Uterus (tissue), 2 donors: ENCODE results near the gene ZSCAN25.
"Not testable (repeated sequence)": the region's sequence is repeated elsewhere in the genome, so short reads cannot be mapped to it uniquely, and the experiment has no call there.

Experiments
- POLR2A ChIP-seq, 2 donors: fragments of 450-650 bp; IDR thresholded peaks; one replicate each; pipeline ENCODE4 v1.6.1; 2016; ENCODE audit warnings: antibody characterized with exemption in 2 of 2, mild to moderate bottlenecking in 1 of 2, moderate library complexity in 1 of 2
- TF ChIP-seq, protein P1 (sequence below), 4 experiments: fragments of 200-600 bp in 2 of 4; fragments of 450-650 bp in 2 of 4; sonication (generic) in 2 of 4; IDR thresholded peaks; one replicate each; pipeline ENCODE4 v1.5.1; 2016 to 2019; ENCODE audit warnings: antibody characterized with exemption in 4 of 4, mild to moderate bottlenecking in 2 of 4, moderate library complexity in 1 of 4

- TF ChIP-seq, protein P1, sequence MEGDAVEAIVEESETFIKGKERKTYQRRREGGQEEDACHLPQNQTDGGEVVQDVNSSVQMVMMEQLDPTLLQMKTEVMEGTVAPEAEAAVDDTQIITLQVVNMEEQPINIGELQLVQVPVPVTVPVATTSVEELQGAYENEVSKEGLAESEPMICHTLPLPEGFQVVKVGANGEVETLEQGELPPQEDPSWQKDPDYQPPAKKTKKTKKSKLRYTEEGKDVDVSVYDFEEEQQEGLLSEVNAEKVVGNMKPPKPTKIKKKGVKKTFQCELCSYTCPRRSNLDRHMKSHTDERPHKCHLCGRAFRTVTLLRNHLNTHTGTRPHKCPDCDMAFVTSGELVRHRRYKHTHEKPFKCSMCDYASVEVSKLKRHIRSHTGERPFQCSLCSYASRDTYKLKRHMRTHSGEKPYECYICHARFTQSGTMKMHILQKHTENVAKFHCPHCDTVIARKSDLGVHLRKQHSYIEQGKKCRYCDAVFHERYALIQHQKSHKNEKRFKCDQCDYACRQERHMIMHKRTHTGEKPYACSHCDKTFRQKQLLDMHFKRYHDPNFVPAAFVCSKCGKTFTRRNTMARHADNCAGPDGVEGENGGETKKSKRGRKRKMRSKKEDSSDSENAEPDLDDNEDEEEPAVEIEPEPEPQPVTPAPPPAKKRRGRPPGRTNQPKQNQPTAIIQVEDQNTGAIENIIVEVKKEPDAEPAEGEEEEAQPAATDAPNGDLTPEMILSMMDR (IDR thresholded peaks at IDR 0.05): not testable (repeated sequence)
- not testable (repeated sequence) for TF ChIP-seq POLR2A (IDR thresholded peaks at IDR 0.05)
These were observed 48.0 kb upstream of the ZSCAN25 start for GRCh38 chr7:99568770-99569169.
